ENCODE measurements around the gene CCDC85C.

The CCDC85C gene

DNA sequence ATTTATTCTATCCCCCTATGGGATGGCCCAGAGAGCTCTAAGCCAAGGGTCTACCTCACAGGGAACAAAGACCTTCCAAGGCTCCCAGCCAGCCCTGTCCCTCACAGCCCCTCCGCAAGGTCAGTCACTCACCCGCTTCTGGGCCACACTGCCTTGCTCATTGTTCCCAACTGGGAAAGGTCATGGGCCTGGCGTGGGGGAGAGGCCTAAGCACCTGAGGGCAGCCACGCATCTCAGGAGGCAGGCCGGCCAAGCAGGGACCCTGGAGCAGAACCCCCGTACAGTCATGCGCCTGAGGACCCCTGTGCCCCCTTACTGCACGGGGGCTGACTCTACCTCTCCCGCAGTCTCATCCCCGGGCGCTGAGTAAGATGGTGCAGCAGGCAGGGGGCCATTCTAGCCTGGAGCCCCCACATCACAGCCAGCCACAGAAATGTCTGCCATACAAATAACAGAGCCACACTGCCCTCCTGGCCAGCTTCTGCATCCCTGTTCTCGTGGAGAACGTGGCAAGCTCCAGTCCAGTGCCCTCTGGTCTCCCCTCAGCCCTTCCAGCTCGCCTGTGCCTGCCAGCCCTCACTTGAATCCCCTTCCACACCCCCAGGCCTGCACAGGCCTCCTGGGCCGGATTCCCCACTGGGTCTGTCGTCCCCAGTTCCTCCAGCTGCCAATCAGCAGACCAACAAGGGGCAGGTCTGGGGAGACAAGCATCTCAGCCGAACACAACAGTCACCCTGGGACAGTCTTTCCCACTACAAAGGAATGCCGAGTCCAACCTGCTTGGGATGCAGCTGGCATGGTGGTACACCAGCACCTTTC, 16.3 kb downstream of the CCDC85C start:
- DNase-seq: no peak

DNA sequence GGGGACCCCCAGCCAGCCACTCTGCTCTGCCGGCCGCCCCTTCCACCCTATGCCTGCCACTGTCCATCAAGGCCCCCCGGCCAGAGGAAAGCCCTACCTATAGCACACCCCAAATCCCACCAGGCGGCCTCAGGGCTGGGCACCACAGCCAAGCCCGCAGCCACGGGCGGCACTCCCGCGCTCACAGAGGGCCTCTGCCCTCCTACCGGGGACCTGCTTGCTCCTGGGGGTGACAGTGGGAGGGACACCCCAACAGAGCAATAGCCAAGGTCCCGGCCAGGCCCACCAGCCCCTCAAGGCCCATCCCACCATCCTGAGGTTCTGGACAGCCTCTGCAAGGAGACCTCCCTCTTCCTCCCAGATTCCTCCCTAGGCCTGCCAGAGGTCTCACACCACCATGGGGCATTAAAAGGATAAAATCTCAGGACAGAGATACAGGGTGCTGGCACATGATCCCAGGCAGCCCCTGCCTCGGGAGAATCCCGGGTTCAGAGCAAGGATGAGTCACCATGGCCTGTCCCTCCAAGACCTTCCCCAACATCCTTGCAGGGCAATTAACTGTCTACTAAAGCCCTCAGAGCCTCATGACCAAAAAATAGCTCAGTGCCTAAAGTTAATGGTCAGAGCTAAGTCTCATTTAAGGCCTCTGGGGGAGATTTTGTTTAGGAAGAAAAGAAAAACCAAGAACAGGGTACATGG, 17.1 kb downstream of the CCDC85C start:
- DNase-seq: no peak

DNA sequence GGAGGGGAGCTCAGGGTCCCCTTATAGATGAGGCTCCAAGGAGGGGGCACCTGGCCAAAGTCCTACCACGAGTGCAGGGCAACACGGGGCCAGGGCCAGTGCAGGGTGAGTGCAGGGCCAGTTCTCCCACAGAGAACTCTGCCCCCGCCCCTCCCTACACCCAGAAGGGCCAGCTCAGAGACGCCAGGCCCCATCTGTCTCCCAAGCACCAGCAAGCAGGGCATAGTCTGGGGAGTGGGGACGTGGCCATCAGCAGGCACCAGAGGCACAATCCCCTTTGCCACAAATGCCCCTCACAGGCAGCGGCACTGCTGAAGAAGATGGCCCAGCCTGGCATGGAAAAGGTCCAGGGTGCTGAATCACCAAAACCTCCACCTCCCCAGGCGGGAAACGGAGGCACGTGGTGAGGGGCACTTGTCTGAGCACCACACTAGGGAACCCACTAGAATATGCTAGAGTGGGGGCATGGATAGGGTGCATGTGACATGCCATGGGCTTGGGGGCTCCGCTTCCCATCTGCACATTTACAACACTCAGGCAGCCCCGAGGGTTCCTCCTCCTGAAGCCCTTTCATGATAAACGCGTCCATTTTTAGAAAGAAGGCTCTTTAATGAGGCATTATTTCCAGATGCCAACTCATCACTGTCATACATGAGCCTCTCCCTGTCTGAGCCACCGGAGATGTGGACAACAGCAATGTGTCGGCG, 17.8 kb downstream of the CCDC85C start:
- DNase-seq: no peak

DNA sequence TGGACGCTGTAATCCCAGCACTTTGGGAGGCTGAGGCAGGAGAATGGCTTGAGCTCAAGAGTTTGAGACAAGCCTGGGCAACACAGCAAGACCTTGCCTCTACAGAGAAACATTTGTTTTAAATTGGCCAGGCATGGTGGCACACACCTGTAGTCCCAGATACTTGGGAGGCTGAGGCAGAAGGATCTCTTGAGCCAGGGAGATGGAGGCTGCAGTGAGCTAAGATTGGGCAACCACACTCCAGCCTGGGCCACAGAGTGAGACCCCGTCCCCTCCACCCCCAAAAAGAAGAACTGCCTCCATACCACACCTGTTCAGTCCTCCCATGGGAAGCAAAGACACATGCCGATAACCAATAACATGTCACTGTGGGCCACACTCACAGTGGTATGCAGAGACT, 19.2 kb downstream of the CCDC85C start:
- no peak for DNase-seq

DNA sequence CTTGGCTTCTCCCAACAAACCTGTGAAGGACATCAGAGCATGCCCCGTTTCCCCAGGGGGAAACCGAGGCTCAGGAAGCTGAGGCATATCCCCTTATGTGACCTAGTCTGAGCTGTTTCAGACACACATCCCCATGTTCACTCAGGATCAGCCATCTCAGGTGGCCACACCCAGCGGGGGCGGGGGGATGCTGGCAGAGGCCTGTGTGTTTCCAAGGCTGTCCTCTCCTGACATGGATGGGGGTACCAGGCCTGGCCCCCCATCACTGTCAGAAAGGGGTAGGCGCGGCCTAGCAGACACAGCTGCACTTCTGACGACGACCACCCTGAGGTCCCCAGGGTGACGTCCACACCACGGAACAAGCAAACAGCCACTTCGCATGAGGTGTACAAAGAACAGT, 22.1 kb downstream of the CCDC85C start:
- no peak for DNase-seq

DNA sequence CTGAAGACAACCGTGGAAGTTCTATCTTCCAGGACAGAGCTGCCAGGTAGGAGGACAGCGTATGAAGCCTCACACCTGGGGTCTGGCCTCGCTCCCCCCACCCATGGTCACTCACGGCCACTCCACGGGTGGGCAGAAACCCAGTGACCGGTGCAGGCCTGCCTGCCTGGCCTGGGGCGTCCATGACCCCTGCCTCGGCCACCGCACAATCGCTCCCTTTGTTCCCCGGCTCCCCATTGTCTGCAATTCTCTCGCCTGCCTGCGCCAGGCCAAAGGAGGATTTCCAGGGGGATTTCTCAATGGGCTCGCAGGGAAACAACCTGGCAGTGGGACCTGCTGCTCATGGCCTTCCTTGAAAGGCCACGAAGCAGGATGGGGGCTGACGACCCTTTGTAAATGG, 22.6 kb downstream of the CCDC85C start:
- DNase-seq: no peak

DNA sequence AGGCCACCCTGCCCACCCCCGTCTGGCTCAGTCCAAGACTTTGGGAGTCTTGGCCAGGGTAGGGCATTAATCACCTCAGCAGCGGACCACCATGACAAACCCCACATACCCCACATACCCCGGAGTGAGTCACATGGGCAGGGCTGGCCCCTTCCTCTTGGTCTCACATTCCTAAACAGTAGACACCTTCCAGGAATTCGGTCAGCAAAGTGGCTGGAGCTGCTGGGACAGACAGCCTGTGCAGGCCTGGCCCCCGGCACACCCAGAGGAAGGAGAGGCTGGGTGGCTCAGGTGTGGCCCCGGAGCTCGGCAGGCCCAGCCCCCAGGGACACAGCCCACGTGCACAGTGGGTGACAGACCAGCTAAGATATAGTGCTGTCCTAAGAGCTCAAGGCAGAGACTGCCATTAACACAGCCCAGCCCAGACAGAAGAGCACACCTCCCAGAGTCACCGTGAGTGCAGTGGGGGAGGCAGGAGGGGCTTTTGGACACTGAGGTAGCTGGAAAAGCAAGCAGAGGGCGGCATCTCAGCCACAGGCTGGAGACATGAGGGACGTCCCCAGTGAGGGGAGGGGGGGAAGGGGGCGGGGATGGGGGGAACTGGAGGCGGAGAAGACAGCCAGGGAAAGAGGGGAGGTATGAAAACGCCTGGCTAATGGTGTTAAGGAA, 24.0 kb downstream of the CCDC85C start:
- no peak for DNase-seq

DNA sequence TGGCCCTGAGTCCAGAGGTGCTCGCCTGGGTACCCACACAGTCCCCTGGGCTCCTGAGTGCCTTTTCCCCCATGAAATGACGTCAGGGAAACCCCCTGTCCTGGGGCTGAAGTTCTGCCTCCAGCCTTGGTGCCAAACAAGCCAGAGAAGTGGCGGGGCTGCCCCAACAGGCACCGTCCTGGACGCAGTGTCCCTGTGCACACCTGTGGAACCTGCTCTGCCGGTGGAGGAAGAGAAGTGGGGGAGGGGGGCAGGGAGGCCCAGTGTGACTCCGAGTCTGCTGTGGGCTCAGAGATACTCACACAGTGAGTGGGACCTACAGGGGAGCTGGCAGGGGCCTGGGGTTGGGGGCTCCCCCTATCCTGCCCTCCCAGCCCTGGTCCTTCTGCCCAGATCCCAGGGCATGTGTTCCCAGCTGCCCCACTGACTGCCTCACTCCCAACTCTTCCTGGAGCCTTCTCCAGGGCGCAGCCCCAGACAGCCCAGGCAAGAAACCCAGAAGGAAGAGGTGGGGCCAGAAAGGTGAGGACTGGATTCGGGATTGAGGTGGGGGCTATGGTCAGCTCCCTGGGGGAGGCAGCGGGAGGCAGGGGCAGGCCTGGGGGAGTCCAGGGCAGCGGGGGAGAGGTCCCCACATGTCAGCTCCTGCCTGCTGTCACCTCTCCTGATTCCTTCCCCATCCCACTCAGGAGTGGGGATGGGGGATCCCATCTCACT, 24.7 kb downstream of the CCDC85C start:
- no peak for DNase-seq

DNA sequence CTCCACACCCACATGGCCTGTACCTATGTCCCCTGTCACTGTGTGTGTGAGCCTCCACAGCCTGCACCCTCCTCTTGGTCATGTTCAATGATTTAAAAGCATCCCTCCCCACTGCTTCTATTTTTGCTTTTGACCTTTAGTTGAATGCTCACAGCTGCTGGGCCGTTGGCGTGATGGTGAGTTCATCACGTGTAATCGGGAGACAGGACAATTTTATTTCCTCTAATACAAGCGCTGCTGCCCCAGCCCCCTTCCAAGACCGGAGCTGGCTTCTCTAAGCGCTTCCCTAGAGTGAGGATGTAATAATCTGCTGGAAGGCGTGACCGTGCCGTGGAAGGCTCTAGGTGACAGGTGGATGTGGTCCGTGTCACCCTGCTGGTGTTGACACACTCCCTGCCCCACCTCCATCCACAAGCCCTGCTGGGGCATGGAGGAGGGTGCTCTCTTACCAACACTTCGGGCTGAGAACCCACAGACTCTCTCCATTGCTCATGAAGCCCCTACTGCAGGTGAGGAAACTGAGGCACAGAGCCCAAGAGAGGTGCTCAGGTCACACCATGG, 25.4 kb downstream of the CCDC85C start:
- no peak for DNase-seq

DNA sequence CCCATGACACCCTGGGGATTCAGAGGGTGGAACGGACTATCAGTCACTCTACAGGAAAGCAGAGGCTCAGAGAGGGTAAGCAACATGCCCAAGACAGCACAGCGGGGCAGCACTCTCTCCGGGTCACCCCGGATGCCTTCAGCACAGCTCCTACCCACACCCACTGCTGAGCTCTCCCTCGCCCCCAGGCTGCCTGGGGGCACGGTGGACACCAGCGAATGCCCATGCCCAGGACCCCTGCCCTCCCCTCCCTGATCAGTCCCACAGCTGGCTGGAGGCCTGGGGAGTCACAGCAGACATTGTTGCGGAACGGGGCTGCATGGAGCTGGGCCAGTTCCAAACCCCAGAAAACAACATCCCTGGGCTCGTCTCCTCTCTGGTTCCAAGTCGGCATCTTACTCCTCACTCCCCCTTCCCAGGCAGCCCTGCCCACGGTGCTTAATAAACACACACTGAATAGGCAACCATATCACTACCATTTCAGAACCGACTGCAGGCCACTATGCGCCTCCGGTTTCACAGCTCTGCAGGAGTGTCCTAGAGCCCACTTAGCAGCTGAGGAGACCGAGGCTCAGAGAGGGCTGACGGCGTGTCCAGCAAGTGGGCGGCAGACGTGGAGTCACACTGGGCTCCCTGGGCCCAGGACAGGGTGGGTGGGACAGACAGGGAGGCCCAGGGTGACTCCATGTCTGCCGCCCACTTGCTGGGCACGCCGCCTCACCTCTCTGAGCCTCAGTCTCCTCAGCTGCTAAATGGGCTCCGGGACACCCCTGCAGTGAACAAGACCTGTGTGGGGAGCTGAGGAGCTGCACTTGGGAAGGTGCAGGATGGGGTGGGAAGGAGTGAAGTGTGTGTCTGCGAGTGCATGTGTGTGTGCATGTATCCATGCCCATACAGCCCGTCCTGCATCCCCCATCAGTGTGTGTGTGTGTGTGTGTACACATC, 27.0 kb downstream of the CCDC85C start:
- DNase-seq: no peak

DNA sequence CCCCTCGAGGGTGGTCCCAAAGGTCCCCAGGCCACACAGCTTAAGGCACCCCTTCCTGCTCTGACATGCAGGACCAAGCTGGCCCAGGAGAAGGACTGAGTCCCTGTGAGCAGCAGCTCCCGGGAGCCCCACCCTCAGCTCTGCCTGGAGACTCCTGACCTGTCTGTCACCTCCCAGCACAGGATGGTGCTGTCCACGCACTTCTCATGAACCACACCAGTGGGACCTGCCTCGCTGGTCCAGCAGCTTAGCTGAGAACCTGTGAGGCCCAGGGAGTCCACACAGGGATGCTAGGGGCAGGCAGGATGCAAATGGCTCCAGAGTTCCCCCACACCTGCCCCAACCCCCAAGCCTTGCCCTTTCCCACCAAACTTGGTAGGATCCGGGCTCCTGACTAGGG, 27.7 kb downstream of the CCDC85C start:
- DNase-seq: no peak

DNA sequence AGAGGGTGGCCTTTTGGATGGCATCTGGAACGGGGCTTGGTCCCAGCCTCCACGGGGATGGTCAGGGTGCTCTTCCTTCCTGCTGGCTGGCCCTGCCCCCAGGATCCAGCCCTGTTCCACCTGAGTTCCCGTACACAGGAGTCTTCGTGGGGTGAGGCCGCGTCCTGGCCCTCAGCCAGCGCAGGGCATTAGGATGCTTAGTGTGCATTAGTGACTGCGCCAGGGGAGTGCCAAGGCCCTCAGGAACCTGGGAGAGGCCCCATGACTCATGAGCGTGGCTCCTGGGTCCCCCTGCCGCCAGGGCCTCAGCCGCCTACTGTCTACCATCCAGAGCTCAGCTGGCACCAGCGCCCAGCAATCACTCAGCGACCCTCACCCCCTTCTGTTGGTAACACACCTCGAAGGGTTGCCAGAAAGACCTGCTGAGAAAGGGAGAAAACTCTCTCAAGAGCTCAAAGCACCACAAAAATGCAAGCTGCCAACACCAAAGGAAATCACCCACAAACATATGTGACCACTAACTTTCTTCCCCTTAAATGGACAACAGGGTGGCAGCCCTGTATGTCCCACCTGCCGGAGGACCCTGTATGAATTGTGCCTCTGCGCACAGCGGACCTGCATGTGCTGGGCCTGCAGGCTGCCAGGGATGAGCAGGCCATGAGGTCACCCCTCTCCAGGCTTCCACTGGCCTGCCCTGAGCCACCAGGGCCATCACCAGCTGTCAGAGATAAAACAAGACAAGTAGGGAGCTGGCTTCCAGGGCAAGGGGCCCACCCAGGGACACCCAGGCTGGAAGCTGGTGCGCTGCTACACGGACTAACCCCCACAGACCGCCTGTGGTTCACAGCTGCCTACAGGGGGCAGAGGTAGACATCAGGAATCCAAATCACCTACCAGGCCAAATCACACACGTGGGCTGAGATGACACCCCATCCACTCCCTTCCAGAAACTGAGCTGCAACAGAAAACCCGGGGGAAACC, 28.7 kb downstream of the CCDC85C start:
- no peak for DNase-seq

DNA sequence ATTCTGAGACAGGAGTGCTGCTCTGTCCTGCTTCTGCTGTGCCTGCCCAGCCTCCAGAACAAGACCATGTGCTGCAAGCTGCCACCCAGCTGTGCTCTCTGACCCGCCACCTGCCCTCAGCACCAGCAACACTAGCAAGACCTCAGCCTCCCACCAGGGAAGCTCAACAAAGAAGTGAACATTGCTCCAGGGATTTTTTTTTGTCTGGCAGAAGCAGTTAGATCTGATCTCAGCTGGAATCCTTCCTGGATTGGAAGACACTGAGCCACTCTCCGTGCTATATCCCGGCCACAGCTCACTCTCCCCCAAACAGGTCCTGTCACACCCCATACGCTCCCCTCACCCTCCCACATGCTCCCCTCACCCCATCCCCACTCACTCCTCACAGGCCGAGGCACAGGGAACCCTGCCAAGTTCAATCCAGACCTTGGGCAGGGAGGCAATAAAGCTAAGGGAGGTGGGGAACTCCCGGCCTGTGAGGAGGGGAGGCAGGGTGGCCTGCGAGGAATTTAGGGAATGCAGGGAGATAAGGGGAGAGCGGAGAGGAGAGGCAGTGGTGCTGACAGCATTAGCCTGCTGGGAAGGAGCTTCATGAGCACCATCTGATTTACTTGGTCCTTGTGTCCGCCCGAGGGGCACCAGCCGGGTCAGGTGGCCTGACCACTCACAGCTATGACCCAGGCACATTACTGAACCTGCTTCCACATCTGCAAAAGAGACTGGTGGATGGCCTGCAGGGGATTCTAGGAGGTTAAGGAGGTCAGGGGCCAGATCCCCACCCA, 29.7 kb downstream of the CCDC85C start:
- peak; percentile 41 for DNase-seq

DNA sequence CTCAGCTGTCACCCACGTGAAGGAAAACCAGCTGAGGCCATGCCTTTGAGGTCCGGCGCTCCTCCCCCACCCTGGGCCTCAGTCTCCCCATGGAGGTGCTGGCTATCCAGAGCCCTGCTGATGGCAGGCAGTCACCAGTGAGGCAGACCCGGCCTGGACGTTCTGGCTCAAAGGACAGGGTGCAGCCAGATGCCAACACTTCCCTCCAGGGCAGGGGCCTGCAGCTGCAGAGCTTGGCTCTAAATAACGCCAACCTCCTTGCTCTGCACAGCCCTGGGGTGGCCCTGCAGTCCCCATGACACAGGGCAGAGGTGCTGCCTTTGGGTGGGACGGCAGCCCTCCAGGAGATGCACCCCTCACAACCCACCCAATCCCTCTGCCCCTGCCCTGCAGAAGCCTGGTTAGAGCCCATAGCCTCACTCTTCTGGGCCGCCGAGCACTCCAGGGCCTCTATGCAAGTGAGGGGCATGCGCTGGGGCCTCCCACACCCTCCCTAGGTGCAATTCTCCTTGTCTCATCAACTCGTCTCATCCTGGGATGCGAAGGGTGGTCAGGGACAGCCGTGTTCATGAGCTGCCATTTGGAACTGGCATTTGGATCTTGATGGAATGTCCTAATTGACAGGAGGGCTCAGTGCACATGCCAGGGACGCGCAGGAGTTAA, 30.4 kb downstream of the CCDC85C start:
- DNase-seq: no peak

DNA sequence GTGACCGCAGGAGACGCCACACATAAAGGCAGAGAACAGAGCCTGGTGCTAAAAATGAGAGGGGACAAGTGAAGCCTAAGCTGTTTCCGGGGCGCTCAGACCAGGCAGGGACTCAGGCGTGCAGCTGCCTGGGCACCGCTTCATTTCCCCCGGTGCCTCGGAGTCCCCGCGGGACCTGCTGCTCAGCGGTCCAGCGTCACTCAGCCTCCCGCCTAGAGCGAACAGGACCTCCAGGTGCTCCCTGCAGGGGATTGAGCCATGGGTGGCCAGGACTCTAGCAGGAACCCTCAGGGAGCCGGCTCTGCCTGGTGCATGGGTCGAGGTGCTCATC, 31.0 kb downstream of the CCDC85C start:
- no peak for DNase-seq

DNA sequence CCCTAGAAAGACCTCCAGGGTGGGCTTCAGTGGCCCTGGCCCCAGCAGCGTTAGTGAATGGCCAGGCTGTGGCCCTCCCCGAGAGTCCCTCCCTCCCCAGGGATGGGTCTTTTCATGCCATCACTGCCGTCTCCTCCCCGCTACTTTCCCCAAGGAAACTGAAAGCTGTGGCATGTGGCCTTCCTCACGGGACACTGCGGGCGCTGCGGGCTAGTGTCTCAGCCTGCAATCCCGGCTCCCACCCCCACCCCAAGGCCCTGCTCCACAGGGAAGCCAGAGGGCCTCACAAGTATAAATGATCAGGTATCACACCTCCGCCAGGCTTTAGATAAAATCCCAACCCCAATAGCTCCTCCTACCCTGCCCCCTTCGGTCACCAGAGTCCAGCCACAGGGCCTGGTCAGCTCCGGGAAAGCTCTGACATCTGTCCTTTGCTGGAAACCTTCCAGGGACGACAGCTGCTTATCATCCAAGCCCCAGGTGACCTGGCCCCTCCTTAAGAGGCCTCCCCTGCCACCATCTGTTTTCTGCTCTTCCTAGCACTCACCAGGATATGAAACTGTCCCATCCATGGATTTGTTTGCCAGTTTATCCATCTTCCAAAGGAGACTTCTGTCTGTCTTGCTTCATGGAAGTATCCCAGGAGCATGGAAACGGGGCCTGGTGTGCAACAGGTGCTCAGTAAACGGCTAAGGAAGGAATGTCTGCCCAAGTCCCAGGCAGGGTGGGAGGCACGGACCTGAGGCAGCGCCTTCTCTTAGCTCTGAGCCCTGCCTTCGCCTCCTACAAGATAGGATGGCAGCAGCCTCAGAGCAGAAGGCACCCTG, 31.6 kb downstream of the CCDC85C start:
- no peak for DNase-seq

DNA sequence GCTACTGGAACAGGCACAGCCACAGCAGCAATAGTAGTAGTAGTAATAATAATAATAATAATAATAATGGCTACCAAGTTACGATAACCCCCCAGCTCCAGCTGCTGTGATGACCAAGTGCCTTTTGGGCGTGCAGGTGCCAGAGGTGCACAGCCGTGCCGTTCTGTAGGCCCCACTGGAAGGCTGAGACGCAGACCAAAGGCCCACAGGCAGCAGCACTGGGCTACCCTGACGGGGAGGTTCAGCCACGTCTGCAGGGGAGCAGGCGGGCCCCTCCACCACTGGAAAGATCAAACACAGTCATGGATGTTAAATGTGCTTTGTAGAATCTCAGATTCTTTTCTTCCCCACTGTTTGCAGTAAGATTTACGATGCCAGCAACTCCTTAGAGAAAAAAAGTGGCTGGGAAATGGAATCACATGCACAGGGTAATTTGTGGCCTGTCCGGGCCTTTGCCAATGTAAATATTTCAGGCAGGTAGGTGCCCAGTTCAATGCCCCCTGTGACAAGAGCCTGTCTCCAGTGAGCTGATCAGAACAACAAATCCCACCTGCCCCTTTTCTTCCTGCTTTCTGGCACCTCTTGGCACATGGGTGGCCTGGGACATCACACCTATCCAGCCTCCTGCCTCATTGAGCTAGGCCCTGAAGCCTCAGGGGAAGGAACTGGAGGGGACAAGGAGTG, 32.6 kb downstream of the CCDC85C start:
- DNase-seq: no peak
